Measurements from ENCODE around the gene WDR18.
"Not testable (repeated sequence)": the region's sequence is repeated elsewhere in the genome, so short reads cannot be mapped to it uniquely, and the experiment has no call there.

Gene WDR18

GRCh38 chr19:1019980-1020867 is 36.1 kb downstream of the WDR18 start:
- no peak for DNase-seq (ENCODE audit: low spot score)

DNA sequence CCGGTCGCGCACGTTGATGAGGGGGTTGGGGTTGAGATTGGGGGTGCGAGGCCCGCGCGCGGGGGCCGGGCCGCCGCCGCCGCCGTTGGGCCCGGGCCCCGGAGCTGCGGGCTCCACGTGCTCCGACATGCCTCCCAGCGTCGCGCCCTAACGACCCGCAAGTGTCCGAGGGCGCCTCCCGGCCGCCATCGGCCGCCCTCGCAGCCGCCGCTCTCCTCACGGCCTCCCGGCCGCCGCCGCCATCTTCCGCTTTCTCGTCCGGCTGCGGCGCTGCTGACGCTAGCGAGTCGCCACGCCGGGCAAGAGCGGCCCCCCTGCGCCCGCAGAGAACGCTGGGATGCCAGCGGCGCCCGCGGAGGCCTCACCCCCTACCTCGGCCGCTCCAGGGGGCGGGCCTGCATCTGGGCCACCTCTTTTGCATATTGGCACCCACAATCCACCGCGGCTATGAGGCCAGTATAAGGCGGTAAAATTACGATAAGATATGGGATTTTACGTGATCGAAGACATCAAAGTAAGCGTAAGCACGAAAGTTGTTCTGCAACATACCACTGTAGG is 36.8 kb downstream of the WDR18 start, which contains the start of gene TMEM259:
Gene TMEM259 (minus strand): TSS at position 256 of the 558 bp plus-strand sequence. CDS start 127 bp downstream, at position 129.
- DNase-seq (ENCODE audit: low spot score), result peak; percentile 87

DNA sequence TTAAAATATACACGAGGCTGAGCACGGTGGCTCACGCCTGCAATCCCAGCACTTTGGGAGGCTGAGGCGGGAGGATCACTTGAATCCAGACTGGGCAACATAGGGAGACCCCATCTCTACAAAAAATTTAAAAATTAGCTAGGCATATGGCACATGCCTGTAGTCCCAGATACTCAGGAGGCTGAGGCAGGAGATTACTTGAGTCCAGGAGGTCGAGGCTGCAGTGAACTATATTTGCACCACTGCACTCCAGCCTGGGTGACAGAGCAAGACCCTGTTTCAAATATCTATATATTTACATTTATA is 39.7 kb downstream of the WDR18 start:
- DNase-seq (ENCODE audit: low spot score), result not testable (repeated sequence)

DNA sequence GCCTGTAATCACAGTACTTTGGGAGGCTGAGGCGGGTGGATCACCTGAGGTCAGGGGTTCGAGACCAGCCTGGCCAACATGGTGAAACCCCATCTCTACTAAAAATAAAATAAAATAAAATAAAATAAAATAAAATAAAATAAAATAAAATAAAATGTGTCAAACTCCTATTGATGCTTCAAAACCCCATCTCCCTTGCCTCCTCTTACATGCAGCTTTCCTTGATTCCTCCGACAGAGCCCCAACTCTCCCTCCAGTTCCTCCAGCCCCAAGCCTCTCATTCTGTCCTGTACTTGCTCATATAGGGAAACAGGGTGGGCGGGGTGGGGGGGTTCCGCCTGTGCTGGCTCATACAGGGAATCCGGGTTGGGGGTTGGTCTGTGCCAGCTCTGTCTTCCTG is 40.9 kb downstream of the WDR18 start:
- not testable (repeated sequence) for DNase-seq (ENCODE audit: low spot score)

GRCh38 chr19:1025960-1026782 is 42.0 kb downstream of the WDR18 start, which contains the start of gene CNN2:
Gene CNN2, plus strand, starts transcription at chr19:1026608. Its CDS starts 54 bp downstream, at chr19:1026662.
- peak; percentile 82 for DNase-seq (ENCODE audit: low spot score)

GRCh38 chr19:1026783-1027649 is 42.9 kb downstream of the WDR18 start:
- DNase-seq (ENCODE audit: low spot score), result no peak

GRCh38 chr19:1027650-1028061 is 43.5 kb downstream of the WDR18 start:
- no peak for DNase-seq (ENCODE audit: low spot score)

DNA sequence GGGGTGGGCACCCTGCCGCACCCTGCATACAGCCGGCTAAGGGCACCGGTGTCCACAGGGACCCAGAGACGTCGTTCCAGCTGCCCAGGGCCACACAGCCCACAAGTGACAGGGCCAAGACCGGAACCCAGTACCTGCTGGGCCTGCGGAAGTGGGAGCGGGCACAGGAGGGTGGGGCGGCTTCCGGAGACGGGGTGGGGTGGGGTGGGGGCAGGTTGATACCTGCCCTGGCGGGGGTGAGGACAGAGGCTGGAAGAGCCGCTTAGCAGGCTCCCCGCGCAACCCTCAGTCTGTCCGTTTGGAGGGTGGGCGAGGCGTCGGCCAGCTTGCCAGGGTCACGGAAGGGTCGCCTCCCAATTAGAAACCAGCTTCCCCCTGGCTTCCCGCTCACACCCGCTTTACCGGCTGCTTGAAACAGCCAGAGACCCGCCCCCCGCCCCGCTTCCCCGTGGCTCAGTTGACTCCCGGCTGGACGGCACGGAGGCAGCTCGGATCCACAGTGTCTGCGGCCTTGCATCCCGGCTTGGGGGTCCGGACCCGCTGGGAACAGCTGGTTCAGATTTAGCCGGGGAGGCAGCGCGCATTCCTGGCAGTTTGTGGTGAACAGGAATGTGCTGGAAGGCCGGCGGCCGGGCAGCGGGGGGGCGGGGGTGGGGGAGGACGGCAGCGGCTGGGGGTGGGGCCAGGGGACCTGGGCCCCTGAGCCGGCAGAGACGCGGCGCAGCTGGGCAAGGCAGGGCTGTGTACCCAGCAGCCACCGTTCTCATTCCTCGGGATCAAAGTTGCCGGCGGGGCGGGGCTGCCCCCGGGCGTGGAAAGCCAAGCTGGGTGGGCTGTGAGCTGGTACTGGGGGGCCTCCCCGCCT is 44.1 kb downstream of the WDR18 start:
- DNase-seq (ENCODE audit: low spot score), result peak; percentile 79

- DNase-seq (ENCODE audit: low spot score), result no peak
Measured at GRCh38 chr19:1032264-1032867, 48.2 kb downstream of the WDR18 start.

DNA sequence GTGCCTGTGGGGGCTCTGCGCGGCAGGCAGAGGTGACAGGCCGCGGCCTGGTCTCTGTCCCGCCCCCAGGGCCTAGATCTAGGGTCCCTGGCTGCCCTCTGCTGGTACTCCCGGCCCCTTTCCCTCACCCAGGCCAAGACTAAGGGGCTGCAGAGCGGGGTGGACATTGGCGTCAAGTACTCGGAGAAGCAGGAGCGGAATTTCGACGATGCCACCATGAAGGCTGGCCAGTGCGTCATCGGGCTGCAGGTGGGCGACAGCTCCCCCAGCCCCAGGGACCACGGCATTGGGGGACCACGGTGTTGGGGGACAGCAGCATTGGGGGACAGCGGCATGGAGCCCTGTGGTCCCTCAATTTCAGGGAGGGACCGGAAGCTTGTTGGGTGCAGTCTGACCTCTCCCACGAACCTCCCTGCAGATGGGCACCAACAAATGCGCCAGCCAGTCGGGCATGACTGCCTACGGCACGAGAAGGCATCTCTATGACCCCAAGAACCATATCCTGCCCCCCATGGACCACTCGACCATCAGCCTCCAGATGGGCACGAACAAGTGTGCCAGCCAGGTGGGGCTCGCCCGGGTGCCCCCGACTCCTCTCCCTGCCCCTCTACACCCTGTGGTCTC is 52.0 kb downstream of the WDR18 start:
- no peak for DNase-seq (ENCODE audit: low spot score)

GRCh38 chr19:1037621-1038064 is 53.5 kb downstream of the WDR18 start:
- no peak for DNase-seq (ENCODE audit: low spot score)

- no peak for DNase-seq (ENCODE audit: low spot score)
Measured at GRCh38 chr19:1038978-1039645, 55.0 kb downstream of the WDR18 start.

- DNase-seq (ENCODE audit: low spot score), result peak; percentile 95
Measured at GRCh38 chr19:1039646-1040475, 55.7 kb downstream of the WDR18 start, which contains the start of gene ABCA7. Gene ABCA7, plus strand, starts transcription at chr19:1040107. Its CDS starts 1,255 bp downstream, at chr19:1041362.

- peak; percentile 99 for DNase-seq (ENCODE audit: low spot score)
Measured at GRCh38 chr19:1040476-1041271, 56.5 kb downstream of the WDR18 start.

DNA sequence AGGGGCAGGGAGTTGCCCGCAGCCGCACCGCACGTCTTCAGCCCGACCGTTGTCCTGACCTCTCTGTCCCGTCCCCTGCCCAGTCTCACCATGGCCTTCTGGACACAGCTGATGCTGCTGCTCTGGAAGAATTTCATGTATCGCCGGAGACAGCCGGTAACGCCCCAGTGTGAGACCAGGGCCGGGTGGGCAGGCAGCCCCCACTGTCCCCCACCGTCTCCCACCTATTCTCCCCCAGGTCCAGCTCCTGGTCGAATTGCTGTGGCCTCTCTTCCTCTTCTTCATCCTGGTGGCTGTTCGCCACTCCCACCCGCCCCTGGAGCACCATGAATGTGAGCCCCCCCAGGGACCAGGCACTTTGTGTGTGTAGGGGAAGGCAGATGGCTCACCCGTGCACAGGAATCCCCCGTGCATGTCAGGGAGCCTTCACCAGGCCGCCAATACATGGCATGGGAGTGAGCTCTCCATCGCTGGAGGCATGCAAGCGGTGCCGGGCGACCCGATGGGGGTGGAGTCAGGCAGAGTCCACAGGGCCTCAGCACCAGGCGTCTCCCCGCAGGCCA is 57.2 kb downstream of the WDR18 start:
- DNase-seq (ENCODE audit: low spot score), result no peak

DNA sequence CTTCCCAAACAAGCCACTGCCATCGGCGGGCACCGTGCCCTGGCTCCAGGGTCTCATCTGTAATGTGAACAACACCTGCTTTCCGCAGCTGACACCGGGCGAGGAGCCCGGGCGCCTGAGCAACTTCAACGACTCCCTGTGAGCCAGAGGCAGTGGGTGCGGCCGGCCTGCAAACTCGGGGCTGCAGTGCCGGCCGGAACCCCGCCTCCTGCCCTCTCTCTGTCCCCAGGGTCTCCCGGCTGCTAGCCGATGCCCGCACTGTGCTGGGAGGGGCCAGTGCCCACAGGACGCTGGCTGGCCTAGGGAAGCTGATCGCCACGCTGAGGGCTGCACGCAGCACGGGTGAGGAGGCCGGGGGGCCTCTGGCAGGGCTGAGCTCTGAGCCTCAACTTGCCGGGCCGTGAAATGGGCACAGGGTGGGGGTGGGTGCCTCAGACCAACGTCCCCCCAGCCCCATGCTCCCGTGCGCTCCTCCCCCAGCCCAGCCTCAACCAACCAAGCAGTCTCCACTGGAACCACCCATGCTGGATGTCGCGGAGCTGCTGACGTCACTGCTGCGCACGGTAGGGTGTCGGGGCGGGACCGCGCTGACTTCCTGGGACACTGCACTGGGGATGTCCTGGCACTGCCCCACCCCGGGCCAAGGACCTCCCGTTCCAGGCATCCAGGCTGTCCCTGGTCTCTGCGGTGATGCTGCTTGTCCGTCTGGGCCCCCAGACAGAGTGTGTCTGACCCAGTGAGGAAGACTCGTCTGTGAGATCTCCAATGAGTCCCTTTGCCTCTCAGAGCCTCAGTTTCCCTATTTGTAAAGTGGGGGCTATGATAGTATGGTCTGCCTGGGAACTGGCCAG is 57.9 kb downstream of the WDR18 start:
- no peak for DNase-seq (ENCODE audit: low spot score)
